ENCODE results near the gene WNT9B. TPM values are rescaled to one million over a fixed set of nuclear protein-coding genes. Genes with fewer than 3 reads are reported as not detected.
A peak's percentile ranks its signal among the peaks of the same experiment; 100 is the strongest.

The WNT9B gene
- total and polyA plus RNA-seq, 2 of the 13 experiments (the other 11 are each of a cell fraction or from before 2014, with no cell fraction given): not detected

GRCh38 chr17:46922804-46923635, 71.6 kb downstream of the WNT9B start, which contains the start of gene GOSR2 (continued):
- 0 out of 2 replicates have a peak, but pooled peaks have one; percentile 37 for TF ChIP-seq ZNF143 (CRISPR knock-in tag; IDR thresholded peaks at IDR 0.05)
- peak; percentile 97 for TF ChIP-seq THYN1 (CRISPR knock-in tag; IDR thresholded peaks at IDR 0.05; ENCODE audit: borderline replicate concordance, low read depth)
- TF ChIP-seq RARG (CRISPR knock-in tag; IDR thresholded peaks at IDR 0.05; ENCODE audit: low read depth): 0 out of 2 replicates have a peak, but pooled peaks have one; percentile 89
- TF ChIP-seq ZNF549 (CRISPR knock-in tag; IDR thresholded peaks at IDR 0.05): no peak
- TF ChIP-seq ELK4 (CRISPR knock-in tag; IDR thresholded peaks at IDR 0.05; ENCODE audit: borderline replicate concordance): 0 out of 2 replicates have a peak, but pooled peaks have one; percentile 31
- TF ChIP-seq ZNF772 (CRISPR knock-in tag; IDR thresholded peaks at IDR 0.05): peak; percentile 88; the same call in 1 of the 2 replicates
- TF ChIP-seq ERF (CRISPR knock-in tag; IDR thresholded peaks at IDR 0.05): peak; percentile 96; the same call in 1 of the 2 replicates
- TF ChIP-seq ZNF670 (CRISPR knock-in tag; IDR thresholded peaks at IDR 0.05; ENCODE audit: borderline replicate concordance): no peak
- no peak for TF ChIP-seq AKNA (CRISPR knock-in tag; IDR thresholded peaks at IDR 0.05; ENCODE audit: borderline replicate concordance)
- peak; percentile 93; the same call in 1 of the 2 replicates for TF ChIP-seq SAFB2 (CRISPR knock-in tag; IDR thresholded peaks at IDR 0.05; ENCODE audit: borderline replicate concordance, low read depth)
- TF ChIP-seq RNF2 (conservative IDR thresholded peaks at IDR 0.05; ENCODE audit: low read depth): peak; percentile 80
- peak; percentile 22 for TF ChIP-seq JUND (CRISPR knock-in tag; IDR thresholded peaks at IDR 0.05)
- TF ChIP-seq STAT5B (CRISPR knock-in tag; IDR thresholded peaks at IDR 0.05): no peak
- peak; percentile 99 for TF ChIP-seq ZFX (CRISPR knock-in tag; IDR thresholded peaks at IDR 0.05; ENCODE audit: low read depth)
- TF ChIP-seq HOXA5 (CRISPR knock-in tag; IDR thresholded peaks at IDR 0.05): peak; percentile 80
- TF ChIP-seq ZNF251 (CRISPR knock-in tag; IDR thresholded peaks at IDR 0.05): no peak
- TF ChIP-seq IRF1 (CRISPR knock-in tag; IDR thresholded peaks at IDR 0.05; ENCODE audit: low read depth): 0 out of 2 replicates have a peak, but pooled peaks have one; percentile 73
- TF ChIP-seq DR1 (CRISPR knock-in tag; IDR thresholded peaks at IDR 0.05): peak; percentile 89
